ENCODE results near the gene LYRM1.
"Not testable (repeated sequence)": the region's sequence is repeated elsewhere in the genome, so short reads cannot be mapped to it uniquely, and the experiment has no call there.

The LYRM1 gene

GRCh38 chr16:20950294-20950693 is 49.7 kb downstream of the LYRM1 start:
- Histone ChIP-seq H3K4me3 (ENCODE audit: low read length in 2 of 2) (no peak overlapping the region), H3K27ac (ENCODE audit: low read length) (no peak overlapping the region), H3K27me3 (ENCODE audit: control insufficient read depth in 1 of 2, insufficient read depth in 2 of 2, low read length in 2 of 2) (peaks cover 0 to 3% of the 10 kb centered on the region in 2 donors), H3K4me1 (ENCODE audit: control insufficient read depth, insufficient read depth, low read length) (no peaks in the 10 kb centered on the region), H3K36me3 (ENCODE audit: control insufficient read depth in 2 of 2, insufficient read depth in 2 of 2, low read length in 2 of 2) (no peaks in the 10 kb centered on the region), H3K9me3 (ENCODE audit: control insufficient read depth in 2 of 2, low read length in 2 of 2) (no peaks in the 10 kb centered on the region), H3K9ac (ENCODE audit: low read length in 2 of 2) (no peak overlapping the region)

DNA sequence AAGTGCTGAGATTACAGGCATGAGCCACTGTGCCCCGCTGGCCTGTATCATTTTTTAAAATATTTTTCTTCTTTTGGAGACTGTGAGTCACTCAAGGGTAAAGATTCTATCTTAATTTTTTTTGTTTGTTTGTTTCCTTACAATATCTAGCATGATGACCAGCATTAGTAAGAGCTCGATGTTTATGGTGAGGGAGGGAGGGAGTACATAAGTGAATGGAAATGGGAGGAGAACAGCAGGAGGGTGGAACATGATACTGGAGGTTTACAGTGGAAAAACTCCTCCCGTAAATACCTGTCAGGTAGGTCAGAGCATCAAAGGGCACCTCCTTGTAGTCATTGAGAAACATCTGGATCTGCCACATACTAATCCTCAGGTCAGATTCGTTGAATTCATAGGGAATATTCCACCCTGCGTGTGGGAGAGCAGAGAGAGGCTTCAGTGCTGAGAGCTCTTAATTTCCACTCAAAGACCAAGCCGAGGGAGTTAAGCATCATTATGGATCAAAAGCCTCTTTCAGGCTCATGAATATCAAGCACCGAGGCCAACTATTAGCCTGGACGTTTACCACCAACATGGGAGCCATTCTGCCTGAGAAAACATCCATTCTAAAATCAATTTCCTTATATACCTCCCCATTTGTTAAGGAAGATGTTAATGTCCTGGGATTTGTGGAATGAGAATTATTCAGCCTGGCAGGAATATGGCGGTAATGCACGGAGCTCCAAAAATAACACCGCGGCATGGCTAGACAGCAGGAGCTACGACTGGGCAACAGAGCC is 51.8 kb downstream of the LYRM1 start:
- Histone ChIP-seq H3K27ac (ENCODE audit: low read length) (no peak overlapping the region), H3K4me3 (ENCODE audit: low read length in 2 of 2) (no peak overlapping the region), H3K4me1 (ENCODE audit: control insufficient read depth, insufficient read depth, low read length) (no peaks in the 10 kb centered on the region), H3K27me3 (ENCODE audit: control insufficient read depth in 1 of 2, insufficient read depth in 2 of 2, low read length in 2 of 2) (peaks cover 0 to 3% of the 10 kb centered on the region in 2 donors), H3K9me3 (ENCODE audit: control insufficient read depth in 2 of 2, low read length in 2 of 2) (no peaks in the 10 kb centered on the region), H3K9ac (ENCODE audit: low read length in 2 of 2) (no peak overlapping the region), H3K36me3 (ENCODE audit: control insufficient read depth in 2 of 2, insufficient read depth in 2 of 2, low read length in 2 of 2) (no peaks in the 10 kb centered on the region)

GRCh38 chr16:20954574-20954973 is 54.0 kb downstream of the LYRM1 start:
- H3K4me1 ChIP-seq (ENCODE audit: control insufficient read depth, insufficient read depth, low read length) = no peaks in the 10 kb centered on the region
- H3K9me3 ChIP-seq (ENCODE audit: control insufficient read depth in 2 of 2, low read length in 2 of 2) = no peaks in the 10 kb centered on the region
- H3K4me3 ChIP-seq (ENCODE audit: low read length in 2 of 2) = no peak overlapping the region
- no peaks in the 10 kb centered on the region for H3K36me3 ChIP-seq (ENCODE audit: control insufficient read depth in 2 of 2, insufficient read depth in 2 of 2, low read length in 2 of 2)
- no peak overlapping the region for H3K9ac ChIP-seq (ENCODE audit: low read length in 2 of 2)
- H3K27me3 ChIP-seq (ENCODE audit: control insufficient read depth in 1 of 2, insufficient read depth in 2 of 2, low read length in 2 of 2) = peaks cover 0 to 3% of the 10 kb centered on the region in 2 donors
- H3K27ac ChIP-seq (ENCODE audit: low read length) = no peak overlapping the region

DNA sequence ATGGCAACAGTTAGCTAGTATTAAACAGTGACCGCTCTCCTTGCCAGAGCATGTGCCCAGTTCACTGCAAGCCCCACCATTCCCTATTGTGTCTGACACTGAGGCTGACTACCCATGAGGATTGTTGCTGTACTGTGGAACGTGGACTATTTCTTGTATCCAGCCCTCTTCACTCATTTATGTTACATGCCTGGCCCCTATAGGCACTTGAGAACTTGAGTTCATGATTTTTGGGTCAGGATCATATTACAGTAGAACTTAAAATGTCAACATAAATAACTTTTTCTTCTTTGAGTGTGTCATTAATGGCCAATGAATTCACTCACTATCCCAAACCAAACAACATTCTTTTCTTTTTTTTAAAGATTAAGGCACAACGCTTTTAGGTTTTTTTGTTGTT is 55.7 kb downstream of the LYRM1 start:
- Histone ChIP-seq H3K36me3 (ENCODE audit: control insufficient read depth in 2 of 2, insufficient read depth in 2 of 2, low read length in 2 of 2) (no peaks in the 10 kb centered on the region), H3K4me3 (ENCODE audit: low read length in 2 of 2) (no peak overlapping the region), H3K27me3 (ENCODE audit: control insufficient read depth in 1 of 2, insufficient read depth in 2 of 2, low read length in 2 of 2) (no peaks in the 10 kb centered on the region), H3K4me1 (ENCODE audit: control insufficient read depth, insufficient read depth, low read length) (no peaks in the 10 kb centered on the region), H3K27ac (ENCODE audit: low read length) (no peak overlapping the region), H3K9ac (ENCODE audit: low read length in 2 of 2) (no peak overlapping the region), H3K9me3 (ENCODE audit: control insufficient read depth in 2 of 2, low read length in 2 of 2) (no peaks in the 10 kb centered on the region)

GRCh38 chr16:20957153-20957552 is 56.6 kb downstream of the LYRM1 start:
- Histone ChIP-seq H3K9ac (ENCODE audit: low read length in 2 of 2) (no peak overlapping the region), H3K4me3 (ENCODE audit: low read length in 2 of 2) (no peak overlapping the region), H3K27ac (ENCODE audit: low read length) (no peak overlapping the region), H3K9me3 (ENCODE audit: control insufficient read depth in 2 of 2, low read length in 2 of 2) (no peaks in the 10 kb centered on the region), H3K36me3 (ENCODE audit: control insufficient read depth in 2 of 2, insufficient read depth in 2 of 2, low read length in 2 of 2) (no peaks in the 10 kb centered on the region), H3K27me3 (ENCODE audit: control insufficient read depth in 1 of 2, insufficient read depth in 2 of 2, low read length in 2 of 2) (no peaks in the 10 kb centered on the region), H3K4me1 (ENCODE audit: control insufficient read depth, insufficient read depth, low read length) (no peaks in the 10 kb centered on the region)

GRCh38 chr16:20960899-20961298 is 60.3 kb downstream of the LYRM1 start:
- no peak overlapping the region for H3K4me3 ChIP-seq (ENCODE audit: low read length in 2 of 2)
- H3K27ac ChIP-seq (ENCODE audit: low read length) = no peak overlapping the region
- H3K36me3 ChIP-seq (ENCODE audit: control insufficient read depth in 2 of 2, insufficient read depth in 2 of 2, low read length in 2 of 2) = no peaks in the 10 kb centered on the region
- H3K9me3 ChIP-seq (ENCODE audit: control insufficient read depth in 2 of 2, low read length in 2 of 2) = peaks cover 0 to 3% of the 10 kb centered on the region in 2 donors
- H3K27me3 ChIP-seq (ENCODE audit: control insufficient read depth in 1 of 2, insufficient read depth in 2 of 2, low read length in 2 of 2) = no peaks in the 10 kb centered on the region
- no peaks in the 10 kb centered on the region for H3K4me1 ChIP-seq (ENCODE audit: control insufficient read depth, insufficient read depth, low read length)
- no peak overlapping the region for H3K9ac ChIP-seq (ENCODE audit: low read length in 2 of 2)

- H3K36me3 ChIP-seq (ENCODE audit: control insufficient read depth in 2 of 2, insufficient read depth in 2 of 2, low read length in 2 of 2) = no peaks in the 10 kb centered on the region
- H3K4me1 ChIP-seq (ENCODE audit: control insufficient read depth, insufficient read depth, low read length) = no peaks in the 10 kb centered on the region
- no peaks in the 10 kb centered on the region for H3K27me3 ChIP-seq (ENCODE audit: control insufficient read depth in 1 of 2, insufficient read depth in 2 of 2, low read length in 2 of 2)
- H3K9me3 ChIP-seq (ENCODE audit: control insufficient read depth in 2 of 2, low read length in 2 of 2) = peaks cover 0 to 2% of the 10 kb centered on the region in 2 donors
- no peak overlapping the region for H3K4me3 ChIP-seq (ENCODE audit: low read length in 2 of 2)
- H3K27ac ChIP-seq (ENCODE audit: low read length) = no peak overlapping the region
- no peak overlapping the region for H3K9ac ChIP-seq (ENCODE audit: low read length in 2 of 2)
These were observed 68.2 kb downstream of the LYRM1 start for GRCh38 chr16:20968765-20969164.

DNA sequence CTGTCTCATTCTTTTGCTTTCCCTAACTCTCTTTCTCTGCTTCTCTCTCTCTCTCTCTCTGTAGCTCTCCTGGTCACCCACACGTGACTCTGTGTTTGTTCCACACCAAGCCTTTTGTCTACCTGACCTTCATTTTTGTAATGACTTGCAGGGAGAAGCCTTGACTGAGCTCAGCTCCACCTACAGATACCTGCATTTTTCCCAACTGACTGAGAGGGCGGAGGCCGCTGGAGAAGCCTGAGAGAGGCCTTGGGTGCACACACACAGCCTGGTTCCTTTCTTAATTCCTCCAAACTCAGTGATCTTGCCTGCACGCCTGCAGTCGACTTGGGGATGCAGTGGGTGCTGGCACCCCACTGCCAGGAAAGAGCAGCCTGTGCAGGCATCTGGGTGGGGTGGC is 68.8 kb downstream of the LYRM1 start:
- no peak overlapping the region for H3K4me3 ChIP-seq (ENCODE audit: low read length in 2 of 2)
- no peak overlapping the region for H3K27ac ChIP-seq (ENCODE audit: low read length)
- no peaks in the 10 kb centered on the region for H3K9me3 ChIP-seq (ENCODE audit: control insufficient read depth in 2 of 2, low read length in 2 of 2)
- no peak overlapping the region for H3K9ac ChIP-seq (ENCODE audit: low read length in 2 of 2)
- no peaks in the 10 kb centered on the region for H3K36me3 ChIP-seq (ENCODE audit: control insufficient read depth in 2 of 2, insufficient read depth in 2 of 2, low read length in 2 of 2)
- H3K4me1 ChIP-seq (ENCODE audit: control insufficient read depth, insufficient read depth, low read length) = no peaks in the 10 kb centered on the region
- no peaks in the 10 kb centered on the region for H3K27me3 ChIP-seq (ENCODE audit: control insufficient read depth in 1 of 2, insufficient read depth in 2 of 2, low read length in 2 of 2)

GRCh38 chr16:20971401-20971800 is 70.8 kb downstream of the LYRM1 start:
- H3K27ac ChIP-seq (ENCODE audit: low read length) = no peak overlapping the region
- H3K27me3 ChIP-seq (ENCODE audit: control insufficient read depth in 1 of 2, insufficient read depth in 2 of 2, low read length in 2 of 2) = no peaks in the 10 kb centered on the region
- H3K4me1 ChIP-seq (ENCODE audit: control insufficient read depth, insufficient read depth, low read length) = no peaks in the 10 kb centered on the region
- no peaks in the 10 kb centered on the region for H3K36me3 ChIP-seq (ENCODE audit: control insufficient read depth in 2 of 2, insufficient read depth in 2 of 2, low read length in 2 of 2)
- H3K9ac ChIP-seq (ENCODE audit: low read length in 2 of 2) = no peak overlapping the region
- no peak overlapping the region for H3K4me3 ChIP-seq (ENCODE audit: low read length in 2 of 2)
- no peaks in the 10 kb centered on the region for H3K9me3 ChIP-seq (ENCODE audit: control insufficient read depth in 2 of 2, low read length in 2 of 2)

DNA sequence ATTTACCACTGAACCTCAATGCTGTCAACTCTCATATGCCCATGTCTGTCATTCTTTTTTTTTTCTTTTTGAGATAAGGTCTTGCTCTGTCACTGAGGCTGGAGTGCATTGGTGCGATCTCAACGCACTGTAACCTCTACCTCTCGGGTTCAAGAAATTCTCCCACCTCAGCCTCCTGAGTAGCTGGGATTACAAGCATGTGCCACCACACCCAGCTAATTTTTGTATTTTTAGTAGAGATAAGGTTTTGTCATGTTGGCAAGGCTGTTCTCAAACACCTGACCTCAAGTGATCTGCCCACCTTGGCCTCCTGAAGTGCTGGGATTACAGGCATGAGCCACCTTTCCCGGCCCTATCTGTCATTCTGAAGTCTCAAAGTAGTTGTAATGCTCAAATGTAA is 72.6 kb downstream of the LYRM1 start:
- H3K27ac ChIP-seq (ENCODE audit: low read length); H3K4me1 ChIP-seq (ENCODE audit: control insufficient read depth, insufficient read depth, low read length); H3K27me3 ChIP-seq (ENCODE audit: control insufficient read depth in 1 of 2, insufficient read depth in 2 of 2, low read length in 2 of 2); H3K4me3 ChIP-seq (ENCODE audit: low read length in 2 of 2); H3K9me3 ChIP-seq (ENCODE audit: control insufficient read depth in 2 of 2, low read length in 2 of 2); H3K36me3 ChIP-seq (ENCODE audit: control insufficient read depth in 2 of 2, insufficient read depth in 2 of 2, low read length in 2 of 2); H3K9ac ChIP-seq (ENCODE audit: low read length in 2 of 2): not testable (repeated sequence)
